Measurements from ENCODE around the gene NDE1.

DNA sequence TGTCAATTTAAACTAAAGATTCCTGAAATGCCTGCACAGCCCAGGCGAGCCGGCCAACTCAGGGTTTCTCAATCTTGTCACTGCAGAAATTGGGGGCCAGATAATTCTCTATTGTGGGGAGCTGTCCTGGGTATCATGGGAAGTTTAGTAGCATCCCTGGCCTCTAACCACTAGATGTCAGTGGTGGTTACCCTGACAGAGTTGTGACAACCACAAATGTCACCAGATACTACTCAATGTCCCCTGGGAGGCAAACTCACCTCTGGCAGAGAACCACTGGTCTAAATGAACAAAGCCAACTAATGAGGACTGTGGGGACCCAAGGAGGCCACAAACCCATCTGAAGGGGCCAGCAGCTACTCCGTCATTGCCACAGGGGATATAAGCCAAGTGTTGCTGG, 115.8 kb downstream of the NDE1 start:
- no peak for TF ChIP-seq POLR2A (IDR thresholded peaks at IDR 0.05; ENCODE audit: low read depth, low read length)
- TF ChIP-seq TAF1 (IDR thresholded peaks at IDR 0.05; ENCODE audit: borderline replicate concordance, low read depth, low read length): no peak

All from GM12892 (cell line).